Lower leg skin (tissue), 4 donors: ENCODE data around the gene MESD. TPM values are rescaled to one million over a fixed set of nuclear protein-coding genes. Genes with fewer than 3 reads are reported as not detected.

Source experiments
- DNase-seq, 2 donors: peaks; one replicate each; pipeline ENCODE4 v3.0.0-alpha.2; 2019; ENCODE audit warnings: low spot score in 2 of 2
- H3K4me3 ChIP-seq: fragments of 200-600 bp; sonication (generic); 2 replicates; pipeline ENCODE4 v1.5.1; 2017; ENCODE audit warnings: mild to moderate bottlenecking, low read depth; ENCODE audit not compliant: poor library complexity, severe bottlenecking
- CTCF ChIP-seq, 3 donors: fragments of 450-650 bp; IDR thresholded peaks; one replicate each; pipeline ENCODE4 v1.5.1; 2016; ENCODE audit warnings: antibody characterized with exemption in 3 of 3, mild to moderate bottlenecking in 3 of 3, moderate library complexity in 2 of 3
- POLR2A ChIP-seq, 2 donors: fragments of 450-650 bp; IDR thresholded peaks; one replicate each; pipeline ENCODE4 v1.6.1; 2016 to 2017; ENCODE audit warnings: antibody characterized with exemption in 2 of 2, mild to moderate bottlenecking in 1 of 2, moderate library complexity in 1 of 2
- WGBS, 2 donors: methylation state at CpG; one replicate each; pipeline ENCODE4 v1.1.5; 2018; 5-methylcytosine and 5-hydroxymethylcytosine counted together
- intact Hi-C: fragments of 100-400 bp; cut with DNase I; formaldehyde crosslinking; loops from one replicate; pipeline ENCODE4 v1.15.0; 2023; ENCODE audit warnings: low total_unique reads
- total RNA-seq, 4 donors: library from RNA; depleted of rRNA; stranded (reverse); fragments of >200 nt; gene quantifications; one replicate each; pipeline ENCODE4 v1.1.0, GENCODE V29; 2016

MESD gene
- 10 to 100 TPM; 17.1 to 18.3 (median 17.7) TPM for total RNA-seq

- peak within 1 kb of the TSS; percentile 72 for H3K4me3 ChIP-seq
- TF ChIP-seq POLR2A (IDR thresholded peaks at IDR 0.05) (peak in 1 of 2 donors; percentile 43), CTCF (IDR thresholded peaks at IDR 0.05) (no peak)
- intact Hi-C loops: loop anchor here (10.0 kb wide), 1 partner anchor 115 kb away; no protein-coding TSS in a partner anchor
- WGBS, 2 donors: 0 to 1% methylated on average over 45 to 58 of the region's 63 CpGs
- DNase-seq: peak; percentile 97 to 100
Observed at GRCh38 chr15:80989518-80990478, at the start of gene MESD. Gene MESD, minus strand, starts transcription at chr15:80989819. Its CDS starts 28 bp downstream, at chr15:80989791.

GRCh38 chr15:81038975-81039607, 49.5 kb upstream of the MESD start:
- no peak for DNase-seq
- WGBS, 2 donors: 44 to 50% methylated on average over 4 of the region's 4 CpGs
- H3K4me3 ChIP-seq: no peak overlapping the region
- TF ChIP-seq POLR2A (IDR thresholded peaks at IDR 0.05) (no peak), CTCF (IDR thresholded peaks at IDR 0.05) (no peak)
- intact Hi-C loops: no loop called here

GRCh38 chr15:81037952-81038743, 48.5 kb upstream of the MESD start:
- TF ChIP-seq POLR2A (IDR thresholded peaks at IDR 0.05) (no peak), CTCF (IDR thresholded peaks at IDR 0.05) (no peak)
- H3K4me3 ChIP-seq: no peak overlapping the region
- DNase-seq: no peak
- 95% methylated on average over 14 of the region's 14 CpGs for WGBS, 2 donors
- intact Hi-C loops: no loop called here

- H3K4me3 ChIP-seq: no peak overlapping the region
- WGBS, 2 donors: 32 to 40% methylated on average over 2 of the region's 2 CpGs
- DNase-seq: no peak
- intact Hi-C loops: no loop called here
- TF ChIP-seq POLR2A (IDR thresholded peaks at IDR 0.05) (no peak), CTCF (IDR thresholded peaks at IDR 0.05) (no peak)
Observed at GRCh38 chr15:81033508-81033907, 43.9 kb upstream of the MESD start.

- H3K4me3 ChIP-seq: no peak overlapping the region
- TF ChIP-seq CTCF (IDR thresholded peaks at IDR 0.05) (no peak), POLR2A (IDR thresholded peaks at IDR 0.05) (no peak)
- no peak for DNase-seq
- 13 to 20% methylated on average over 1 of the region's 1 CpG for WGBS, 2 donors
- intact Hi-C loops: no loop called here
Observed at GRCh38 chr15:81032818-81033217, 43.2 kb upstream of the MESD start.
